GM21786 (cell line): Measurements from ENCODE around the gene IER5.

Source experiments
- ATAC-seq: cut with Tn5 transposase; IDR thresholded peaks from one replicate; pipeline ENCODE4 v1.9.1; 2021; ENCODE audit not compliant: unreplicated experiment

IER5 gene

DNA sequence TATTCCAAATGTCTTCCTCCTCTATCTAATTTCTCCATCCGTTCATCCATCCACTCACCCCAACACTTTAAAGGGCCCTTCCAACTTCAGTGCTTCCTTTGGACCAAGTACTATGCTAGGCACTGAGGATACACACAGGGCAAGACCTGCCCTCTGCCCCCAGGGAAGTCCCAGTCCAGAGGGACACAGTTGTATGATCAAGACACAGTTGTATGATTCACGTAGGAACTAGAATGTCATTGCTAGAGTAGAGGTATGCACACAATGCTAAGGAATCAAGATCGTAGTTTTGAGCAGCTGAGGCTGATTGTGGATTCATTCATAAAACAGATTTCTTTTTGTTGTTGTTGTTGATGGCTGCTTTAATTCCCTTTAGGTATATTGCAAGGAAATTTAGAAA is 11.6 kb upstream of the IER5 start:
- no peak for ATAC-seq

DNA sequence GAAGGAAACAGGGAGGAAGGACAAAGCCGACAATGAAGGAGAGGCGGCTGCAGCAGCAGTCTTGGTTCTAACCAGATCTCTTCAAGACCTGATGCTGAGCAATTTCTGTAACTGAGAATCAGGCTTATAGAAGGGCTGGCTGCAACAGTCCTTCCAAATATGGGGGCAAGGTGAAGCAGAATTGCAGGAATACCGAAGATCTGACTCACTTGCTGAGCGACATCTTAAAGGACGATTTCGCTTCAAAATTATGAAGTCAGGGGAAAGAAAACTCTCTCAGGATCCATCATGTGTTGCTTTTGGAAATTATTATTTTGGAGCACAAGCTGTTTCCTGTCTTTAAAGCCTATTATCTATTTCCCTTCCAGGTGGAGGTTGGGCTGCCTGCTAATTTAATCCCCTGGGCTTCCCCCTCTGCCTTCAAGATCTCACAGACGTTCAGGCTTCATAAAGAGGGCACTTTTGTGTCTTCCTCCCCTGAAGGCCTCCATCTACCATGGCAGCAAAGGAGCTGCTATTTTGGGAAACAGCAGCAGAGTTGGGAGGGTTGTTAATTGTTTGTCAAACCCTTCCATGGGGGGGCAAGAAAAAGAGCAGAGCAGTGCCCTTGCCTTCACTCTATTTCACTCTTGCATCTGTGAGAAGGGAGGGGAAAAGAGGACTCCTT is 10.8 kb upstream of the IER5 start:
- no peak for ATAC-seq

DNA sequence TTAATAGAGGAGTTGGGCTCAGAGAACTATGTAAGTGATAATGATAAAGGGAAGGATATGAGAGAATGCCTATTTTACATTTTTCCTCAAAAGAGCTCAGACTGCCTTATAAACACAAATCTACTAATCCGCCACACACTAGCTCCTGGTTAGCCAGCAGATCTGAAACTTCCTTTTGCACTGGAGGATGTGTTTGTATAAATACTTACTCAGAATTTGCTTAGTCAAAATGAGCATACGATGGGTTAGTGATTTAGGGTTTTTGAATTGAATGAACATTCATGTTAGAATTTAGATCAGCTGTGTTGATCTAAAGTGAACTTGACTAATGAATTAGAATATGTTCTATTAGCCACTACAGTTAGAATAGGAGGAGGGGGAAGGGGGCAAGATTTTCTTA is 9.1 kb upstream of the IER5 start:
- ATAC-seq: no peak

GRCh38 chr1:181079920-181080319 is 8.6 kb upstream of the IER5 start:
- no peak for ATAC-seq

- no peak for ATAC-seq
Observed at GRCh38 chr1:181080556-181080955, 7.9 kb upstream of the IER5 start.

GRCh38 chr1:181081395-181081794 is 7.1 kb upstream of the IER5 start:
- ATAC-seq: no peak

GRCh38 chr1:181083842-181084605 is 4.5 kb upstream of the IER5 start:
- ATAC-seq: peak; percentile 42

GRCh38 chr1:181084606-181084969 is 3.9 kb upstream of the IER5 start:
- ATAC-seq: no peak

DNA sequence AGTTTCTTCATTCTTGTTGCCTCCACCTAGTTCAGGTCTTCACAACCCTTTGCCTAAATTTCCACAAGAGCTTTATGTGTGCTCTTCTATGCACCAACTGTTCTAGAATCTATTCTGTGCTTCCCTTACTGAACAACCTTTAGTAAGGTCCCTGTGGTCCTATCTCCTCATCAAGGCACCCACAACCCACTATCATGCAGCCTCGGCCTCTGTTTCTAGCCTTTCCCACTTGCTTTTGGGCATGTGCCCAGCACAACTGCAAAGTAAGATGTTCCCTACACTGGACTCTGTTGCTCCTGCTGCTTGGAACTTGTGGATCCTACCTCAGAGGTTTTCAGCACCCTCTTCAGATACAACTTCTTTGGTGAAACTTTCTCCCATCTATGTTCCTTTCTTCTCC is 2.4 kb upstream of the IER5 start:
- no peak for ATAC-seq

DNA sequence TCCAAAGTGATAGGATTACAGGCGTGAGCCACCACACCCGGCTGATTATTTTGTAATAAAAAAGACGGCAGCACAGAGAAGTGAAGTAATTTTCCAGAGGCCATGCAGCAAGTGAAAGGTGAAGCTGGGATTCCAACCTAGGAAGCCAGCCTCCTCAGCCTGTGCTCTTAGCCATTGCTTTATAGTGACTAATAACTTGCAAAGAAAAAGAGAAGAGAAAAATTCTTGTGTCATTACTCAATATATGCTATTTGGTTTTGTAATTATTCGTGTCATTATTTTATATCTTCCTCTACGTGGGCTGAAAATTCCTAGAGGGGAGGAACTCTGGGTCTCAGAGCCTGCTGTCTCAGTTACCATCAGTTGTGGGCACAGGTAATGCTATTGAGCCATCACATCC is 1.6 kb upstream of the IER5 start:
- ATAC-seq: no peak

DNA sequence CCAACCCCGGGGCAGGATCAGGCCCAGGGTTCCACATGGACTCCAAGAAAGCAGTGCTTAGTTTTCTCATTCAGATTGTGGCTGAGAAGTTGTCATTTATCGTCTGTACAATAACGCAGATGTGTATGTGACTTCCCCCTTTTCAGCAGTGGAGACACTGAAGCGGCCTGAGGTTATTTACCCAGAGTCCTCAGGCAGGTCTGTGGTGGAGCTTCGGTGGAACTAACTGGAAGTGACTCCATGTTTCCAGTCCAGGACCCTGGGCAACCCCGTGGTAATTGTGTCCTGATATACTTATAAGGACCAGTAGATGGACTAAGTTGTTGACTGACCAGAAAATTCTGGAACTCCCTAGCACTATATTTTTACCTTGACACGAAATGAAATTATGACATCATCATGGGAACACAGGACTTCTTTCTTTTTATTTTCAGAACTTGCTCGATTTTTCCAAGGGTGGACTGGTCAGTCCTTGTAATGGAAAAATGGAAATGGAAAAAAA is 1.0 kb upstream of the IER5 start:
- ATAC-seq: peak; percentile 16

DNA sequence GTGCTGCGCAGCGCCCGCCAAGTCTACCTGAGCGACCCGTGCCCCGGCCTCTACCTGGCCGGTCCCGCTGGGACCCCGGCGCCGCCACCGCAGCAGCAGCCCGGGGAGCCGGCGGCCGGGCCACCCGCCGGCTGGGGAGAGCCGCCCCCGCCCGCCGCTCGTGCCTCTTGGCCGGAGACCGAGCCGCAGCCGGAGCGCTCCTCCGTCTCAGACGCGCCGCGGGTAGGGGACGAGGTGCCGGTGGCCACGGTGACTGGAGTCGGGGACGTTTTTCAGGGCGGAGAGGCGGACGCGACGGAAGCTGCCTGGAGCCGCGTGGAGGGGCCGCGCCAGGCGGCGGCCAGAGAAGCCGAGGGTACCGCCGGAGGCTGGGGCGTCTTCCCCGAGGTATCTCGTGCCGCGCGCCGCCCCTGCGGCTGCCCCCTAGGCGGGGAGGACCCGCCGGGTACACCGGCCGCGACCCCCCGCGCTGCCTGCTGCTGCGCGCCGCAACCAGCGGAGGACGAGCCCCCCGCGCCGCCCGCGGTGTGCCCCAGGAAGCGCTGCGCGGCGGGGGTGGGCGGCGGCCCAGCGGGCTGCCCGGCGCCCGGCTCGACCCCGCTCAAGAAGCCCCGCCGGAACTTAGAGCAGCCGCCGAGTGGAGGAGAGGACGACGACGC is 646 bp downstream of the IER5 start:
- no peak for ATAC-seq

GRCh38 chr1:181089676-181090544 is 1.4 kb downstream of the IER5 start:
- peak; percentile 33 for ATAC-seq

DNA sequence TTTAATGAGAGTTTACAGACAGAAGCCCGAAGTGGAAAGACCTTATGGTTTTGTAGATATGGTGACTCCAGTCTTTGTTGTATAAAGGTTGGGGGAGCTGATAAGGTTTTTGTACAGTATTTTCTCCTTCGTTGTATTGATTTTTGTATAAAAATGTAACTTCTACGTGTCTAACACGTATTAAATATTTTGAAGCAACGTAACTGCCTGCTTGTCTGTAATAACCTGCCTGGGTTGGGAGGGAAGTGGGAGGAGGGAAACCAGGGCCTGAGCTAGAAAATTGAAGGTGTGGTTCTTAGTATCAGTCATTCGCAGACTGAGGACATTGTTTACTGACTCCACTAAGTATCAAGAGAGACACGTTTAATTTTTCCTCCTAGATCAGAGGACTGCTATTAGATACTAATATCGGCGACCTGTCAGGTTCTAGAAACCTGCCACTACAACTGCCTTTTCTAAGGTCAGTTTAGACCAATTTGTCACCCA is 2.2 kb downstream of the IER5 start:
- ATAC-seq: no peak

GRCh38 chr1:181091309-181092040 is 3.0 kb downstream of the IER5 start:
- ATAC-seq: no peak

DNA sequence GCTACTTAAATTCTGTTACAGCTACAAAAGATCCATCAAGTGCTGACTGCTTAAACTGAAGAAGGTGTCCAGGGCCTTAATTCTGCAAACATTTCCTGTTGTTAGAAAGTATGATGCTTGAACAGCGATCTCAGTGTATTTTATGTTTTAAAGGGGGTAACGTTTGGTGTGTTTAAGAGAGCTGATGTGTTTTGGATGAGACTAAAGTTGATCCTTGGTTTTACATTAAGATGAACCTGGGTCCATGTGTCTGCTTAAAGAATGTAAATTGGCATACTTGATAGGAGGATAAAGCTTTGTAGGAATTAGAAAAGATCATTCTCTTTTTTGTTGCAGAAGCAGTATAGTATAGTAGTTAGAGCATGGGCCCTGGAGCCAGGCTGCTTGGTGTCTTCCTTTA is 3.6 kb downstream of the IER5 start:
- ATAC-seq: no peak

- no peak for ATAC-seq
Observed at GRCh38 chr1:181092883-181093458, 4.5 kb downstream of the IER5 start.

DNA sequence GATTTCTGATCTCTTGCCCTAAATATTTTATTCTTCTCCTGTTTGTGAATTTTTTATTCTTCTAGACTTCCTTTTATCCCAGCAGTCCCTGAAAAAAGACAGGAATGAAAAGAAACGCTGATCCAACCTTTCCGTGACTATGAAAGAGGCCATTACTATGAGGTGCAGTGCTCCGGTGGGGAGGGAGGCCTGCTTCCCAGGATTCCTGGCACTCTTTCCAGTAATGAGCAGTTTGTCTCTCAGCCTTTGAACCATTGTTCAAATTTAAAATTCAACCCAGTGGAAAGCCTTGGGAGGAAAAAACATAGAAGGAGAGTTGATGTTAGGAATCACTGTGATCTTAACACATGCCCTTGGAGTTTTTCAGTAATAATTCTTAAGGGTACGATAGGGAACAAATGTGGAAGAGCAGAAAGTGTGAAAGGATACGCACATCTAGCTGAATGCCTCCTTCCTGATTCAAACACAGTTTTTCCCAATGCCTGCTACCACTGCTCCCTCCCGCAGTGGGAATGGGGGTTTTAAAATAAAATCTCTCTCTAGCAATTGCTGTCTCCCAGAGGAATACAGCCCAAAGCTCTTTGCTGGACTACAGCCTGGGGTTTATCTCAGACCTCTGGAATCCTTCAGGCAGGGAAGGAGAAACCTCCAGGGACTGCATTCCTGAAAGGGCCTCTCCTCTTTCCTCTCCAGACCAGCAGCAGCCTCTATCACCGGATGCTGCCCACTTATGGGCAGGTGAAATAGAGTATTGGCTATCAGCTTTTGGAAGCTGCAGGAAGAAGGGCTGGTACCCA is 6.1 kb downstream of the IER5 start:
- ATAC-seq: no peak

- no peak for ATAC-seq
Observed at GRCh38 chr1:181095260-181095659, 6.8 kb downstream of the IER5 start.
